GM18907 (cell line): ENCODE measurements around the gene ATL3.
"Not testable (repeated sequence)": the region's sequence is repeated elsewhere in the genome, so short reads cannot be mapped to it uniquely, and the experiment has no call there.

Source experiments
- ATAC-seq: cut with Tn5 transposase; IDR thresholded peaks from one replicate; pipeline ENCODE4 v1.9.1; 2021; ENCODE audit warnings: mild to moderate bottlenecking, moderate library complexity; ENCODE audit not compliant: unreplicated experiment

ATL3 gene

DNA sequence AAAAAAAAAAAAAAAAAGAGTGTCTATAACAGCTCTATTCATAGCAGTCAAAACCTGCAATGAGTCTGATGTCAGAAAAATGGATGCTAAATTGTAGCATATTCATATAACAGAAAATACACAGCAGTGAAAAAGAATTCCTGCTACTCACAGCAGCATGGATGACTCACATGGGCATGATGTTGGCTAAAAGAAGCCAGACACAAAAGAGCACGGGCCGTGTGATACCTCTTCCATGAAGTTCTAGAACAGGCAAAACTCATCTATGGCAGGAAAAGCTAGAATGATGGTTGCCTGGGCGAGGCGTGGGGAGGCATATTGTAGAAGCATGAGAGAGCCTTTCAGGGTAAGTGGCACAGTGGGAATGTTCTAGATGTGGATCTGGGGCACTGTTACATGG, 75.9 kb downstream of the ATL3 start:
- ATAC-seq = no peak

DNA sequence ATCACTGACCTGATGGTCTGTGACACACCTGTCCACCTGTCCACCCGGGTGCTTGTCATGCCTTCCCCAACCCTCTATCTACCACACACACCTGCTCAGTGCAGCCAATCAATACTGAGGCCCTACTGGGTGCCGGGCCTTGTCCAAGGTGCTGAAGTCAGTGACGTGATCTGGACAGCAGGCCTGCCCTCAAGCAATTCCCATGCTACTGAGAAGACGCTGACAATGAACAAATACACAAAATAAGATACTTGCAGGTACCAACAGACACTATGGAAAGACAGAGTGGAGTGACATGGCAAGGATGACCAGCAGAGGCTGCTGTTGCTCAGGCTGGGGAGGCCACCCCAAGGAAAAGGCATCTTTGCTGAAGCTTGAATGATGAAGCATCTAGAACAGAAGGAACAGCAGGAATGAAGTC, 78.2 kb downstream of the ATL3 start:
- ATAC-seq = no peak

DNA sequence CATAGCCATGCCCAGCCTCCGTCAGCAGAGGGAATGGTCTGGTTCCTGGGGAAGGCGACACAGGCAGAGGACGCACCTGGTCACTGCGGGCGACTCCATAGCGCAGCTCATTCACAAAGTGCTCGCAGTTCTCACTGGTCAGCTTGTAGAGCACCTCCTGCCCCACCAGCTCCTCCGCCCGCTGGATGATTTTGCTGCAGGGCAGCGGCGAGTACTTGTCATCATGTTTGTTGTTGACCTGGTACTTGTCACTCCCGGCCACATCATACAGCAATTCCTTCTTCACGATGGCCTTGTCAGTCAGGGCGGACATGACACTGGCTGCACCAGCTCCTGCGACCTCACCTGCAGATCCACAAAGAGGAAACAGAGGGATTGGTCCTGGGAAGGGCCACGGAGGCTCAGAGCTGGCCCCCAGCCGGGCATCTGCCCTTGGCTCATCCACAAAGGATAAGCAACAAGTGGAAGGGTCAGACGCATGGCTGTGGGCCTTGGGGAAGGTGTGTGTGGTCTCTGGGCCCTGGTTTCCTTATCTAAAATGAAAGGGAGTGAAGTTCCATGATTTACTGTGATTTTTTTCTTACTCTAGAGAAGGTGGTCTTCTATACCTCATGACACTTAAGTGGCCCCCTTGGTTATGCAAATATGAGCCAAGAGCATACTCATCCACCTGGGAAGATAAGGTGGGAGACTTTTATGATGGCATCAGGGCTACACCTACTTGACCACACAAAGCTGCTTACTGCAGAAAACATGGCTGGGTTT, 81.0 kb downstream of the ATL3 start:
- ATAC-seq = no peak

DNA sequence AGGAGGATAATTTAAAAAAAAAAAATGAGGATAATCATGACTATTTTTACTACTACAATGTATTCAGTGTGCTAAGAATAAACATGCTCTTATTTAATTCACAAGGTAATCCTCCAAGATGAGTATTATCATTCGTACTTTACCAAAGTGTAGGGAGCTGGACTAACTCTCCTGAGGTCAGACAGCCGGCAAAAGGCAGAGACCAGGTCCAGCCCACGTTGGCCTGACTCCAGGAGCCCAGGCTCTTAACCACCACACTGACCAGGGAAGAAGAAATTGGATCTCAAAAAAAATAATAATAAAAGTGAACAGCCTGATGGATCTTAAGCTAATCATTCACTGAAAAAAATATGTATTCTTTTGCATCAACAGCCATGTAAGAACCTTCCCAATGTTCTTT, 82.2 kb downstream of the ATL3 start:
- no peak for ATAC-seq

DNA sequence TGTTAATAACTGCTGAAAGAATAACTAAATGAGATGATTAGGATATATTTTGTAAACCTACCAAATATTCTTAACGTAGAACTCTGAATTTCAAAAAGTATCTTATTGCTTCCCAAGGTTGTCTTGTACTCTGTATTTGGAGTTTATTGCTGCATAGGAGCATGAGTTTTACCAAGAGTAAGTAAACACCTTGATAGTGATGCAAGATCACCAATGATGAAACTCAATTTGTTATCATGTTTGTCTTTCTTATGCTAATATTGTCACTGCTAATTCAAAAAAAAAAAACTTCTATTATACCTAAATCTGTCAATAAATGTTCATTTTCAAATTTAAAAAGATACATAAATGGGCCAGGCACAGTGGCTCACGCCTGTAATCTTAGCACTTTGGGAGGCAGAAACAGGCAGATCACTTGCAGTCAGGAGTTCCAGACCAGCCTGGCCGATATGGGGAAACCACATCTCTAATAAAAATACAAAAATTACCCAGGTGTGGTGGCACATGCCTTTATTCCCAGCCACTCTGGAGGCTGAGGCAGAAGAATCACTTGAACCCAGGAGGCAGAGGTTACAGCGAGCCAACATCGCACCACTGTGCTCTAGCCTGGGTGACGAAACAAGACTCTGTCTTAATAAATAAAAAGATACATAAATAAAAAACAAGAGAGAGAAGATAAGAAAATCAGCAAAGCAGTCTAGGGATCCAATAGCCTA, 84.6 kb downstream of the ATL3 start:
- no peak for ATAC-seq

DNA sequence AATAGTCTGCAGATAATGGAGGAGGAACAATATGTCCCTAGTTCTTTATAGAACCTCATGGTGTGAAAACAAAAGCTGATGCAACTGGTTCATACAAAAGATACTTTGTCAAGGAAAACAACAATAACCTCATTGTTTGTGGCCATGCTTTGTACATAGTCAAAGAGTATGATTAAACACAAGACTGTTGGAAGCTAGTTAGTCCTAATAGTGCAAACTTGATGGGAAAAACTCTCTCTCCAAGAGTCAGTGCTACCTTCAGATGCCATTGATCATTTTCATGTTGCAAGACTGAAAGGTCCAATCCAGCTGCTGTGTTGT, 87.9 kb downstream of the ATL3 start:
- no peak for ATAC-seq

DNA sequence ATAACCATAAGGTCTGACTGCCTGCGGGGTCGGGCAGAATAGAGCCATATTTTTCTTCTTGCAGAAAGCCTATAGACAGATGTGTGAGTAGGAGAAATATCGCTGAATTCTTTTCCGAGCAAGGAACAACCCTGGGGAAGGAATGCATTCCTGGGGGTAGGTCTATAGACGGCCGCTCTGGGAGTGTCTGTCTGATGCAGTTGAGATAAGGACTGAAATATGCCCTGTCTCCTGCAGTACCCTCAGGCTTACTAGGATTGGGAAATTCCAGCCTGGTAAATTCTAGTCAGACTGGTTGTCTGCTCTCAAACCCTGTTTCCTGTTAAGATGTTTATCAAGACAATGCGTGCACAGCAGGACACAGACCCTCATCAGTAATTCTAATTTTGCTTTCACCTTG, 90.0 kb downstream of the ATL3 start:
- ATAC-seq = not testable (repeated sequence)

DNA sequence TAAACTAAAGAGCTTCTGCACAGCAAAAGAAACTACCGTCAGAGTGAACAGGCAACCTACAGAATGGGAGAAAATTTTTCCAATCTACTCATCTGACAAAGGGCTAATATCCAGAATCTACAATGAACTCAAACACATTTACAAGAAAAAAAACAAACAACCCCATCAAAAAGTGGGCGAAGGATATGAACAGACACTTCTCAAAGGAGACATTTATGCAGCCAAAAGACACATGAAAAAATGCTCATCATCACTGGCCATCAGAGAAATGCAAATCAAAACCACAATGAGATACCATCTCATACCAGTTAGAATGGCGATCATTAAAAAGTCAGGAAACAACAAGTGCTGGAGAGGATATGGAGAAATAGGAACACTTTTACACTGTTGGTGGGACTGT, 92.3 kb downstream of the ATL3 start:
- not testable (repeated sequence) for ATAC-seq

DNA sequence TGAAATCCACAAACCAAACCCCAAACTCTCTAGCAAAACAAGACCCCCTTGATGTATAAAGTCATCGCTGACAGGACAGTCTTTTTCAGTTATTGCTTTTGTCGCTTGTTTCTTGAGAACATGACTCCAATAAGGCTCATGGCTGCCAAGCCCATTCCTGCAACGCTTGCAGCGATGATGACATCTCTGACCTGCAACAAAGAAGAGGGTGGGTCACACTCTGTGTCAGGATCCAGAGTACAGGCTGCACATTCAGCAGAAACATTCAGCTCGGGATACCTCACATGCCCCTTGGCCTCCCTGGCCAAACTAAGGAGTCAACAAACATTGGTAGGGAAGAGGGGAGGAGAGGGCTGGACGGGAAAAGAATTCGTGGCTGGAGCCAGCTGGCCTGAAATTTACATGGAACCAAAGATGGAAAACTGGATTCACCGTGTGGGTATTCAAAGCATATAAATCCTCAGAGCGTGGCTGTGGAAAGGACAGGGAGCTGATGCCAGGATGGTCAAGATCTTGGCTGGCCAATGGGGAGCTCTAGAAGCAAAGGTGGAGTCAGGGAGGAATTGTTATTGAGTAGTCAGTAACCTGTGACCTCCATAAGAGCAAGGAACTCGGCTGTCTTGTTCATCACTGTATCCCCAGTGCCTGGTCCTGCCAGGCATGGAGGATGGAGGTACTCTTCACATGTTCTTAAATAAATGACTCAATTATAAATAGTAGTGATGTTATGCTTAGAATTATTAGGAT, 96.1 kb downstream of the ATL3 start:
- no peak for ATAC-seq
